ENCODE results near the gene LCA5L. TPM values are rescaled to one million over a fixed set of nuclear protein-coding genes. Genes with fewer than 3 reads are reported as not detected.

The LCA5L gene
- polyA plus RNA-seq, 2 of the 4 experiments (the other 2 are of a cell fraction) = 0.90 to 2.8 TPM

- CTCF ChIA-PET = no interaction called here
Measured at GRCh38 chr21:39456665-39457064, 11.1 kb upstream of the LCA5L start.

GRCh38 chr21:39454949-39455668 lies 9.5 kb upstream of the LCA5L start:
- no peak for DNase-seq (ENCODE audit: low read depth in 1 of 2, low spot score in 1 of 2)
- no peak overlapping the region for H3K4me2 ChIP-seq
- WGBS (ENCODE audit: missing lambda C conversion rate) = 29% methylated on average over 6 of the region's 6 CpGs
- no peak for TF ChIP-seq ZNF302 (CRISPR knock-in tag; IDR thresholded peaks at IDR 0.05)
- TF ChIP-seq CBX2 (IDR thresholded peaks at IDR 0.05; ENCODE audit: borderline replicate concordance, low read depth) = no peak
- TF ChIP-seq EP300 (IDR thresholded peaks at IDR 0.05) = no peak
- no peak for TF ChIP-seq CBX8 (IDR thresholded peaks at IDR 0.05)
- TF ChIP-seq NPAS2 (CRISPR knock-in tag; IDR thresholded peaks at IDR 0.05; ENCODE audit: borderline replicate concordance) = no peak
- no peak for TF ChIP-seq ESRRA (IDR thresholded peaks at IDR 0.05; ENCODE audit: borderline replicate concordance, low read length)
- TF ChIP-seq KDM1A (IDR thresholded peaks at IDR 0.05; ENCODE audit: low read depth) = no peak
- TF ChIP-seq RARB (CRISPR knock-in tag; IDR thresholded peaks at IDR 0.05) = no peak
- TF ChIP-seq ATOH8 (CRISPR knock-in tag; IDR thresholded peaks at IDR 0.05; ENCODE audit: low read depth) = no peak
- no peak for TF ChIP-seq MYC (IDR thresholded peaks at IDR 0.05; ENCODE audit: borderline replicate concordance, low read length)
- TF ChIP-seq EHMT2 (IDR thresholded peaks at IDR 0.05; ENCODE audit: low read depth) = no peak
- no peak for TF ChIP-seq HEYL (CRISPR knock-in tag; IDR thresholded peaks at IDR 0.05)
- TF ChIP-seq ZFP36 (IDR thresholded peaks at IDR 0.05; ENCODE audit: borderline replicate concordance, partially characterized antibody) = no peak
- no peak for TF ChIP-seq FOSB (CRISPR knock-in tag; IDR thresholded peaks at IDR 0.05)
- H3K4me3 ChIP-seq = no peak overlapping the region
- ChIA-PET CTCF (interaction anchor here (0.7 kb wide), 1 partner anchor 17 kb away, joined by 3 read pairs; no protein-coding TSS in a partner anchor), POLR2A (no interaction called here)
- H3K4me1 ChIP-seq = peaks cover 16% of the 10 kb centered on the region; the same call in 2 of the 3 replicates
- no peak for ATAC-seq
- no peak overlapping the region for H3K27ac ChIP-seq
- FAIRE-seq = no peak
- H3K9me3 ChIP-seq = no peaks in the 10 kb centered on the region

More at GRCh38 chr21:39456665-39457064, 11.1 kb upstream of the LCA5L start:
- POLR2A ChIA-PET = no interaction called here
- Histone ChIP-seq H3K4me1 (peaks cover 10% of the 10 kb centered on the region; the same call in 2 of the 3 replicates), H3K4me2 (no peak overlapping the region), H3K4me3 (no peak overlapping the region), H3K27ac (no peak overlapping the region), H3K9me3 (no peaks in the 10 kb centered on the region)
- 56% methylated on average over 3 of the region's 3 CpGs for WGBS (ENCODE audit: missing lambda C conversion rate)
- peak; percentile 54 to 69; a peak in 4 of 6 replicates for ATAC-seq
- no peak for TF ChIP-seq TFCP2L1 (CRISPR knock-in tag; IDR thresholded peaks at IDR 0.05)
- TF ChIP-seq HDAC2 (IDR thresholded peaks at IDR 0.05) = no peak
- TF ChIP-seq NFE2L2 (conservative IDR thresholded peaks at IDR 0.05; ENCODE audit: low read length) = no peak
- TF ChIP-seq CHD2 (IDR thresholded peaks at IDR 0.05; ENCODE audit: low read length, partially characterized antibody) = no peak
- TF ChIP-seq ESRRA (IDR thresholded peaks at IDR 0.05; ENCODE audit: borderline replicate concordance, low read length) = no peak
- no peak for TF ChIP-seq EP300 (IDR thresholded peaks at IDR 0.05)
- no peak for TF ChIP-seq TP53 (CRISPR knock-in tag; IDR thresholded peaks at IDR 0.05)
- TF ChIP-seq REST (IDR thresholded peaks at IDR 0.05) = no peak
- no peak for TF ChIP-seq FOXS1 (CRISPR knock-in tag; IDR thresholded peaks at IDR 0.05)
- no peak for TF ChIP-seq JUNB (IDR thresholded peaks at IDR 0.05)
- no peak for TF ChIP-seq CHD4 (IDR thresholded peaks at IDR 0.05; ENCODE audit: borderline replicate concordance)
- no peak for TF ChIP-seq ELK1 (IDR thresholded peaks at IDR 0.05; ENCODE audit: low read depth, low read length)
- no peak for TF ChIP-seq MAZ (IDR thresholded peaks at IDR 0.05; ENCODE audit: borderline replicate concordance, low read depth, low read length)
- TF ChIP-seq JUN (IDR thresholded peaks at IDR 0.05) = no peak
- TF ChIP-seq ZSCAN20 (CRISPR knock-in tag; IDR thresholded peaks at IDR 0.05) = no peak
- DNase-seq (ENCODE audit: low read depth in 1 of 2, low spot score in 1 of 2) = peak in 1 of 2 experiments; percentile 13
- FAIRE-seq = no peak

All from A549 (cell line).